Measurements from ENCODE around the gene UCKL1.

UCKL1 gene

DNA sequence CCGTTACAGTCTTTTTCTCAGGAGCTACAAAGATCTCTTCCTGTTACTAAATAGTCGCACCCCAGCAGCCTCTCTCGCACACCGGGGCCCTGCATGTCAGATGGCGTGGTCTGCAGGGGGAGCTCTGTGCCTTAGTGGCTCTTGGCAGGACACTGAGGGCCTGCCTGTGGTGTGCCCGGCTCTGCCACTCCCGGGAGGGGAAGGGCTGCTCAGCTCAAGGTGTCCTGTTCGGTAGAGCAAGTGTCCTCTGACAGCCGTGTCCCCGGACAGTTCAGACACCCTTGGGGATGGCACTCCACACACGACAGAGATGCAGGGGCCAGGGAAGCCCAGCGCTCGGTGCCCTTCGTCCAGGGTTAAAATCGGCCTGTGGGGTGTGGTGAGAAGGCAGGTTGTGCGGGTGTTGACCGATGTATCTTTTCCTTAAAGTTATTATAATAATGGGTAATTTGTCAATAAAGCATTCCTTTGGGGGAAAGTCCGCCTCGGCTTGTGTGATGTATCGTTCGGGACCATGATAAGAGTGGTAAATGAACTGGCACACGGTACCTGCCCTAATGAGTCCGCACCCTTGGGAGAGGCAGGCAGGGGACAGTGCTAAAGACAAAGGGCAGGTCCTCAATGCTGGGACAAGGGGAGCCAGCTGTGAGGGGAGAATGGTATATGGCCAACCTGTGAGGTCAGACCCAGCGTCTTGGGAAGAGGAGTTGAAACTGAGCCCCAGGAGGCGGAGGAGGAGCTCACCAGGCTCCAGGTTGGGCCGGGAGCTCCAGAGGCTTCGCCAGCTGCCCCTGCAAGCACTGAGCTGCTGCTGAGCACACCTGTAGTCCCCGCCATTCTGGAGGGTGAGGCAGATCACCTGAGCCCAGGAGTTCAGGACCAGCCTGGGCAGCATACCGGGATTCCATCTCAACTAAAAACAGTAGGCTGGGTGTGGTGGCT is 64.9 kb downstream of the UCKL1 start:
- peaks cover 12% of the 10 kb centered on the region for H3K4me1 Mint-ChIP-seq (ENCODE audit: low read depth)
- DNase-seq, result no peak
- H3K9me3 Mint-ChIP-seq, result no peaks in the 10 kb centered on the region
- no peak overlapping the region for H3K4me3 Mint-ChIP-seq
- H3K36me3 Mint-ChIP-seq (ENCODE audit: low read depth), result peaks cover 57% of the 10 kb centered on the region
- no peaks in the 10 kb centered on the region for H3K27me3 Mint-ChIP-seq
- no peak overlapping the region for H3K27ac Mint-ChIP-seq

DNA sequence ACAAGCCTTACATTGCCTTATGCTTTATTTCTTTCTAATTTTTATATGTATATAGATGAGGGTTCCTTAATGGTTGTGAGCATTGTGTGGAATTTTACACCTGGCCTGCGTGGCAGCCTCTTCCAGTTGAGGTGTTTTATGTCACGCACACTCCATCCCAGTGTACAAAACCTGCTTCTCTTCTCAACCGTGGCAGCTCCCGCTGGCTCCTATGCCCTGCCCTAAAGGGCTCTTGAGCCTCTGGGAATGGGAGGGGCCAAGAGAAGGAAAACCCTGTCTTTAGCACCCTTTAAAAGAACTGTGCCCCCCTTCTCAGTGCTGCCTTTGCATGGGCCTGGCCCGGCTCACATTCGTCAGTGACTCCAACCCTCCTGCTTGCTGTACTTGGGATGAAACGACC is 65.6 kb downstream of the UCKL1 start:
- Mint-ChIP-seq H3K27ac (no peak overlapping the region), H3K27me3 (no peaks in the 10 kb centered on the region), H3K4me1 (ENCODE audit: low read depth) (peaks cover 8% of the 10 kb centered on the region), H3K4me3 (no peak overlapping the region), H3K9me3 (no peaks in the 10 kb centered on the region), H3K36me3 (ENCODE audit: low read depth) (peaks cover 54% of the 10 kb centered on the region)
- DNase-seq, result no peak

DNA sequence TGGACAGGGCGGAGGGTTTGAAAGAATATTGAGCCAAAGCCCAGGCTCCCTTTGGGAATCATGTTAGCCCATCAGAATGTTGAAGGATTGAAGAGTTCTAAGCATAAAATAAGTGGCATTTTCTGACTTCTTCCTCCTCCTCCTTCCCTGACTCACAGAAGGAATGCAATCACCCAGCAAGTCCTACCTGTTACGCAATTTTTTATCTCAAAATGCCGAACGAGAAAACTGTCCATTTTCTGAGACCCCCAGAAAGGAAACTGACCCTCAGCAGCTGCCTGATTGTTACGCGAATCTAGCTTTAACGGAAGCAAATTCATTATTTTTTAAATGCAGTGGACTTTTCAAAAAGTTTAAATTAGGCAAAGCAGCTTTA is 66.0 kb downstream of the UCKL1 start:
- DNase-seq, result no peak
- H3K27me3 Mint-ChIP-seq, result no peaks in the 10 kb centered on the region
- H3K36me3 Mint-ChIP-seq (ENCODE audit: low read depth), result peaks cover 57% of the 10 kb centered on the region
- peaks cover 8% of the 10 kb centered on the region for H3K4me1 Mint-ChIP-seq (ENCODE audit: low read depth)
- H3K4me3 Mint-ChIP-seq, result no peak overlapping the region
- no peaks in the 10 kb centered on the region for H3K9me3 Mint-ChIP-seq
- no peak overlapping the region for H3K27ac Mint-ChIP-seq
